Stimulated activated CD4-positive, alpha-beta T cell treated with anti-CD3 and anti-CD28 coated beads, TNF-alpha, amount 100 ng/mL, for 48 hours (primary cell): Measurements from ENCODE around the gene CYP4F22.
"Not testable (repeated sequence)": the region's sequence is repeated elsewhere in the genome, so short reads cannot be mapped to it uniquely, and the experiment has no call there.

ENCODE experiments used
- DNase-seq, 3 donors: peaks; one replicate each; pipeline ENCODE4 v3.0.0-alpha.2; 2020; ENCODE audit warnings: low read depth in 3 of 3

Gene CYP4F22

GRCh38 chr19:15508035-15508710 lies at the start of gene CYP4F22:
Gene CYP4F22, plus strand, starts transcription at chr19:15508525. Its CDS starts 16,812 bp downstream, at chr19:15525337.
- no peak for DNase-seq

- no peak for DNase-seq
Measured at GRCh38 chr19:15461694-15462093, 46.6 kb upstream of the CYP4F22 start.

- DNase-seq = peak; percentile 55 to 61 (median 59)
Measured at GRCh38 chr19:15463861-15464371, 44.4 kb upstream of the CYP4F22 start.

- peak; percentile 29 to 59 (median 33) for DNase-seq
Measured at GRCh38 chr19:15464394-15465385, 43.6 kb upstream of the CYP4F22 start, which contains the start of gene RASAL3. Gene RASAL3, minus strand, starts transcription at chr19:15464544. Its CDS starts 186 bp downstream, at chr19:15464358.

- DNase-seq = peak; percentile 29 to 70 (median 51)
Measured at GRCh38 chr19:15466851-15467733, 41.2 kb upstream of the CYP4F22 start.

- no peak for DNase-seq
Measured at GRCh38 chr19:15467734-15468214, 40.6 kb upstream of the CYP4F22 start.

- DNase-seq = no peak
Measured at GRCh38 chr19:15468675-15469512, 39.4 kb upstream of the CYP4F22 start.

GRCh38 chr19:15469513-15470297 lies 38.6 kb upstream of the CYP4F22 start:
- no peak for DNase-seq

- DNase-seq = no peak
Measured at GRCh38 chr19:15471639-15472101, 36.7 kb upstream of the CYP4F22 start.

- DNase-seq = not testable (repeated sequence)
Measured at GRCh38 chr19:15473821-15474220, 34.5 kb upstream of the CYP4F22 start.

- DNase-seq = no peak
Measured at GRCh38 chr19:15475169-15475568, 33.2 kb upstream of the CYP4F22 start.

GRCh38 chr19:15475611-15476010 lies 32.7 kb upstream of the CYP4F22 start:
- no peak for DNase-seq

GRCh38 chr19:15476325-15476724 lies 32.0 kb upstream of the CYP4F22 start:
- DNase-seq = no peak

- DNase-seq = no peak
Measured at GRCh38 chr19:15479391-15480345, 28.7 kb upstream of the CYP4F22 start, which contains the start of gene PGLYRP2. Gene PGLYRP2, minus strand, starts transcription at chr19:15479501. Its CDS starts 130 bp downstream, at chr19:15479371.

- not testable (repeated sequence) for DNase-seq
Measured at GRCh38 chr19:15480996-15481395, 27.3 kb upstream of the CYP4F22 start.

GRCh38 chr19:15485768-15486167 lies 22.6 kb upstream of the CYP4F22 start:
- not testable (repeated sequence) for DNase-seq

GRCh38 chr19:15487038-15487437 lies 21.3 kb upstream of the CYP4F22 start:
- DNase-seq = no peak
